PC-3 (cell line): ENCODE data around the gene ALX3.

Experiments used
- EZH2 ChIP-seq: fragments of 300-600 bp; sonication (generic); IDR thresholded peaks from one replicate; pipeline ENCODE4 v1.6.1; 2017; ENCODE audit warnings: antibody characterized with exemption, mild to moderate bottlenecking, low read length; ENCODE audit not compliant: unreplicated experiment
- TF ChIP-seq, protein P1 (sequence below): fragments of 300-600 bp; sonication (generic); conservative IDR thresholded peaks from 2 replicates; pipeline ENCODE4 v1.5.1; 2017; ENCODE audit warnings: antibody characterized with exemption, low read depth, mild to moderate bottlenecking, low read length

GRCh38 chr1:110070671-110071242 lies at the start of gene ALX3:
- TF ChIP-seq, protein P1, sequence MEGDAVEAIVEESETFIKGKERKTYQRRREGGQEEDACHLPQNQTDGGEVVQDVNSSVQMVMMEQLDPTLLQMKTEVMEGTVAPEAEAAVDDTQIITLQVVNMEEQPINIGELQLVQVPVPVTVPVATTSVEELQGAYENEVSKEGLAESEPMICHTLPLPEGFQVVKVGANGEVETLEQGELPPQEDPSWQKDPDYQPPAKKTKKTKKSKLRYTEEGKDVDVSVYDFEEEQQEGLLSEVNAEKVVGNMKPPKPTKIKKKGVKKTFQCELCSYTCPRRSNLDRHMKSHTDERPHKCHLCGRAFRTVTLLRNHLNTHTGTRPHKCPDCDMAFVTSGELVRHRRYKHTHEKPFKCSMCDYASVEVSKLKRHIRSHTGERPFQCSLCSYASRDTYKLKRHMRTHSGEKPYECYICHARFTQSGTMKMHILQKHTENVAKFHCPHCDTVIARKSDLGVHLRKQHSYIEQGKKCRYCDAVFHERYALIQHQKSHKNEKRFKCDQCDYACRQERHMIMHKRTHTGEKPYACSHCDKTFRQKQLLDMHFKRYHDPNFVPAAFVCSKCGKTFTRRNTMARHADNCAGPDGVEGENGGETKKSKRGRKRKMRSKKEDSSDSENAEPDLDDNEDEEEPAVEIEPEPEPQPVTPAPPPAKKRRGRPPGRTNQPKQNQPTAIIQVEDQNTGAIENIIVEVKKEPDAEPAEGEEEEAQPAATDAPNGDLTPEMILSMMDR, result no peak
- no peak for TF ChIP-seq EZH2
